ENCODE measurements around the gene SCARB1.

The SCARB1 gene

GRCh38 chr12:124769881-124770512 lies 93.7 kb downstream of the SCARB1 start:
- TF ChIP-seq TSHZ2 (CRISPR knock-in tag; IDR thresholded peaks at IDR 0.05) (no peak), SNAI2 (CRISPR knock-in tag; IDR thresholded peaks at IDR 0.05) (no peak), TCF4 (CRISPR knock-in tag; IDR thresholded peaks at IDR 0.05; ENCODE audit: borderline replicate concordance) (no peak), GLIS3 (CRISPR knock-in tag; IDR thresholded peaks at IDR 0.05) (no peak), ISL1 (CRISPR knock-in tag; IDR thresholded peaks at IDR 0.05) (no peak)
- ATAC-seq: no peak

DNA sequence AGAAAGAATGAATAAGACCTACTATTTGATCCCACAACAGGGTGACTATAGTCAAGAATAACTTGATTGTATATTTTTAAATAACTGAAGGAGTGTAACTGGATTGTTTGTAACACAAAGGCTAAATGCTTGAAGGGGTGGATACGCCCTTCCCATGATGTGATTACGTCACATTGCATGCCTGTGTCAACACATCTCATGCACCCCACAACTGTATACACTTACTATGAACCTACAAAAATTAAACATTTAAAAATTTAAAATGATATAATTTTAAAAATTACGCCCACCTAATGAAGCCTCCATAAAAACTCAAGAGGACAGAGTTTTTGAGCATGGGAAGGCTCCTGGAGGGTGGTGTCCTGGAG lies 94.5 kb downstream of the SCARB1 start:
- no peak for ATAC-seq
- TF ChIP-seq, protein P1, sequence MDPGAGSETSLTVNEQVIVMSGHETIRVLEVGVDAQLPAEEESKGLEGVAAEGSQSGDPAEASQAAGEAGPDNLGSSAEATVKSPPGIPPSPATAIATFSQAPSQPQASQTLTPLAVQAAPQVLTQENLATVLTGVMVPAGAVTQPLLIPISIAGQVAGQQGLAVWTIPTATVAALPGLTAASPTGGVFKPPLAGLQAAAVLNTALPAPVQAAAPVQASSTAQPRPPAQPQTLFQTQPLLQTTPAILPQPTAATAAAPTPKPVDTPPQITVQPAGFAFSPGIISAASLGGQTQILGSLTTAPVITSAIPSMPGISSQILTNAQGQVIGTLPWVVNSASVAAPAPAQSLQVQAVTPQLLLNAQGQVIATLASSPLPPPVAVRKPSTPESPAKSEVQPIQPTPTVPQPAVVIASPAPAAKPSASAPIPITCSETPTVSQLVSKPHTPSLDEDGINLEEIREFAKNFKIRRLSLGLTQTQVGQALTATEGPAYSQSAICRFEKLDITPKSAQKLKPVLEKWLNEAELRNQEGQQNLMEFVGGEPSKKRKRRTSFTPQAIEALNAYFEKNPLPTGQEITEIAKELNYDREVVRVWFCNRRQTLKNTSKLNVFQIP (CRISPR knock-in tag; IDR thresholded peaks at IDR 0.05; ENCODE audit: borderline replicate concordance, low read depth): no peak
- no peak for TF ChIP-seq BACH2 (CRISPR knock-in tag; IDR thresholded peaks at IDR 0.05; ENCODE audit: borderline replicate concordance)
- TF ChIP-seq TCF4 (CRISPR knock-in tag; IDR thresholded peaks at IDR 0.05; ENCODE audit: borderline replicate concordance): no peak
- TF ChIP-seq, protein P2, sequence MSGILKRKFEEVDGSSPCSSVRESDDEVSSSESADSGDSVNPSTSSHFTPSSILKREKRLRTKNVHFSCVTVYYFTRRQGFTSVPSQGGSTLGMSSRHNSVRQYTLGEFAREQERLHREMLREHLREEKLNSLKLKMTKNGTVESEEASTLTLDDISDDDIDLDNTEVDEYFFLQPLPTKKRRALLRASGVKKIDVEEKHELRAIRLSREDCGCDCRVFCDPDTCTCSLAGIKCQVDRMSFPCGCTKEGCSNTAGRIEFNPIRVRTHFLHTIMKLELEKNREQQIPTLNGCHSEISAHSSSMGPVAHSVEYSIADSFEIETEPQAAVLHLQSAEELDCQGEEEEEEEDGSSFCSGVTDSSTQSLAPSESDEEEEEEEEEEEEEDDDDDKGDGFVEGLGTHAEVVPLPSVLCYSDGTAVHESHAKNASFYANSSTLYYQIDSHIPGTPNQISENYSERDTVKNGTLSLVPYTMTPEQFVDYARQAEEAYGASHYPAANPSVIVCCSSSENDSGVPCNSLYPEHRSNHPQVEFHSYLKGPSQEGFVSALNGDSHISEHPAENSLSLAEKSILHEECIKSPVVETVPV (CRISPR knock-in tag; IDR thresholded peaks at IDR 0.05): no peak
- no peak for TF ChIP-seq ZNF8 (CRISPR knock-in tag; IDR thresholded peaks at IDR 0.05)
- TF ChIP-seq, protein P3, sequence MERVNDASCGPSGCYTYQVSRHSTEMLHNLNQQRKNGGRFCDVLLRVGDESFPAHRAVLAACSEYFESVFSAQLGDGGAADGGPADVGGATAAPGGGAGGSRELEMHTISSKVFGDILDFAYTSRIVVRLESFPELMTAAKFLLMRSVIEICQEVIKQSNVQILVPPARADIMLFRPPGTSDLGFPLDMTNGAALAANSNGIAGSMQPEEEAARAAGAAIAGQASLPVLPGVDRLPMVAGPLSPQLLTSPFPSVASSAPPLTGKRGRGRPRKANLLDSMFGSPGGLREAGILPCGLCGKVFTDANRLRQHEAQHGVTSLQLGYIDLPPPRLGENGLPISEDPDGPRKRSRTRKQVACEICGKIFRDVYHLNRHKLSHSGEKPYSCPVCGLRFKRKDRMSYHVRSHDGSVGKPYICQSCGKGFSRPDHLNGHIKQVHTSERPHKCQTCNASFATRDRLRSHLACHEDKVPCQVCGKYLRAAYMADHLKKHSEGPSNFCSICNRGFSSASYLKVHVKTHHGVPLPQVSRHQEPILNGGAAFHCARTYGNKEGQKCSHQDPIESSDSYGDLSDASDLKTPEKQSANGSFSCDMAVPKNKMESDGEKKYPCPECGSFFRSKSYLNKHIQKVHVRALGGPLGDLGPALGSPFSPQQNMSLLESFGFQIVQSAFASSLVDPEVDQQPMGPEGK (CRISPR knock-in tag; IDR thresholded peaks at IDR 0.05; ENCODE audit: borderline replicate concordance): no peak
- TF ChIP-seq GLIS3 (CRISPR knock-in tag; IDR thresholded peaks at IDR 0.05): no peak
- TF ChIP-seq ZNF70 (CRISPR knock-in tag; IDR thresholded peaks at IDR 0.05): no peak
- TF ChIP-seq ZFP30 (CRISPR knock-in tag; IDR thresholded peaks at IDR 0.05): no peak
- TF ChIP-seq ZFP3 (CRISPR knock-in tag; IDR thresholded peaks at IDR 0.05): no peak
- TF ChIP-seq ZNF565 (CRISPR knock-in tag; conservative IDR thresholded peaks at IDR 0.05; ENCODE audit: low read depth): no peak
- TF ChIP-seq ISL1 (CRISPR knock-in tag; IDR thresholded peaks at IDR 0.05): no peak
- TF ChIP-seq CSDC2 (CRISPR knock-in tag; IDR thresholded peaks at IDR 0.05): no peak
- TF ChIP-seq TSHZ2 (CRISPR knock-in tag; IDR thresholded peaks at IDR 0.05): no peak
- TF ChIP-seq SNAI2 (CRISPR knock-in tag; IDR thresholded peaks at IDR 0.05): no peak

DNA sequence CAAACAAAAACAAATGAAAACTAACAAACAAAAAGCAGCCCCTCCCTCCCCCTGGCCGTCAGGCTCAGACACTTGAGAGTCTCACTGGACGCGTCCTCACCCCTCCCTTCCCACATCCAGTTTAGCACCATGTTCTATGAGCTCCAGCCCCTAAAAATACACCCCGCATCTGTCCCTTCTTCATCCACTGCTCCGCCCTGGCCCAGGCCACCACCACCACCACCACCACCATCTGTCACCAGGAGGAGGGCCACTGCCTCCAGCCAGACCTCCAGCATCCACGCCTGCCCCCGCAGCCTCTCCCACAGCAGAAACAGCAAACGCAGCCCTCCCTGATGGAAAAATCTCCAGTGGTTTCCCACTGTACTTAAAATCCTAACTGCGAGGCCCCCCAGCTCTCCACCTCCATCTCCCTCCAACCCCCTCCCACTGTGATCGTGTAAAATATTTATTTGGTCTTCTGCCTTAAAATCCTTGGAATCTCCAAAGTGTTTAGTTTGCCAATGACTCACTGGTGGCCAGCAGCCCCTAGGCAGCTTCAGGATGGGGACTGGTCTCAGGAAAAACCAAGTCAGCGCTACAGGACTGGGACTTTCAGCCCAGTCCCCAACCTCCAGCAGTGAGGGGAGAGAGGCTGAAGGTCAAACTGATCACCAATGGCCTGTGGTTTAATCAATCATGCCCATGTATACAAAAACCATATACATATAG lies 95.1 kb downstream of the SCARB1 start:
- no peak for ATAC-seq
- no peak for TF ChIP-seq RARB (CRISPR knock-in tag; IDR thresholded peaks at IDR 0.05)
- no peak for TF ChIP-seq OSR1 (CRISPR knock-in tag; IDR thresholded peaks at IDR 0.05)
- TF ChIP-seq, protein P3 (CRISPR knock-in tag; IDR thresholded peaks at IDR 0.05; ENCODE audit: borderline replicate concordance): no peak
- TF ChIP-seq TOX (CRISPR knock-in tag; IDR thresholded peaks at IDR 0.05; ENCODE audit: borderline replicate concordance): no peak
- TF ChIP-seq, protein P4, sequence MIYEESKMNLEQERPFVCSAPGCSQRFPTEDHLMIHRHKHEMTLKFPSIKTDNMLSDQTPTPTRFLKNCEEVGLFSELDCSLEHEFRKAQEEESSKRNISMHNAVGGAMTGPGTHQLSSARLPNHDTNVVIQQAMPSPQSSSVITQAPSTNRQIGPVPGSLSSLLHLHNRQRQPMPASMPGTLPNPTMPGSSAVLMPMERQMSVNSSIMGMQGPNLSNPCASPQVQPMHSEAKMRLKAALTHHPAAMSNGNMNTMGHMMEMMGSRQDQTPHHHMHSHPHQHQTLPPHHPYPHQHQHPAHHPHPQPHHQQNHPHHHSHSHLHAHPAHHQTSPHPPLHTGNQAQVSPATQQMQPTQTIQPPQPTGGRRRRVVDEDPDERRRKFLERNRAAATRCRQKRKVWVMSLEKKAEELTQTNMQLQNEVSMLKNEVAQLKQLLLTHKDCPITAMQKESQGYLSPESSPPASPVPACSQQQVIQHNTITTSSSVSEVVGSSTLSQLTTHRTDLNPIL (CRISPR knock-in tag; IDR thresholded peaks at IDR 0.05; ENCODE audit: low read depth): no peak
- TF ChIP-seq ZFP3 (CRISPR knock-in tag; IDR thresholded peaks at IDR 0.05): no peak
- TF ChIP-seq ARNTL (CRISPR knock-in tag; IDR thresholded peaks at IDR 0.05; ENCODE audit: borderline replicate concordance, low read depth): no peak
- no peak for TF ChIP-seq ZNF565 (CRISPR knock-in tag; conservative IDR thresholded peaks at IDR 0.05; ENCODE audit: low read depth)
- TF ChIP-seq ZNF70 (CRISPR knock-in tag; IDR thresholded peaks at IDR 0.05): no peak
- TF ChIP-seq ZNF8 (CRISPR knock-in tag; IDR thresholded peaks at IDR 0.05): no peak
- no peak for TF ChIP-seq ZC3H10 (CRISPR knock-in tag; IDR thresholded peaks at IDR 0.05)
- TF ChIP-seq GLIS3 (CRISPR knock-in tag; IDR thresholded peaks at IDR 0.05): no peak
- no peak for TF ChIP-seq ISL1 (CRISPR knock-in tag; IDR thresholded peaks at IDR 0.05)
- no peak for TF ChIP-seq SNAI2 (CRISPR knock-in tag; IDR thresholded peaks at IDR 0.05)
